GM18909 (cell line): ENCODE measurements around the gene ARHGAP25.
"Not testable (repeated sequence)": the region's sequence is repeated elsewhere in the genome, so short reads cannot be mapped to it uniquely, and the experiment has no call there.

ENCODE experiments used
- ATAC-seq: cut with Tn5 transposase; IDR thresholded peaks from one replicate; pipeline ENCODE4 v1.9.1; 2021; ENCODE audit warnings: mild to moderate bottlenecking; ENCODE audit not compliant: unreplicated experiment, poor library complexity

ARHGAP25 gene

GRCh38 chr2:68787356-68787755 is 52.7 kb downstream of the ARHGAP25 start:
- no peak for ATAC-seq

- ATAC-seq = peak; percentile 100
These were observed 55.0 kb downstream of the ARHGAP25 start for GRCh38 chr2:68789603-68790002.

DNA sequence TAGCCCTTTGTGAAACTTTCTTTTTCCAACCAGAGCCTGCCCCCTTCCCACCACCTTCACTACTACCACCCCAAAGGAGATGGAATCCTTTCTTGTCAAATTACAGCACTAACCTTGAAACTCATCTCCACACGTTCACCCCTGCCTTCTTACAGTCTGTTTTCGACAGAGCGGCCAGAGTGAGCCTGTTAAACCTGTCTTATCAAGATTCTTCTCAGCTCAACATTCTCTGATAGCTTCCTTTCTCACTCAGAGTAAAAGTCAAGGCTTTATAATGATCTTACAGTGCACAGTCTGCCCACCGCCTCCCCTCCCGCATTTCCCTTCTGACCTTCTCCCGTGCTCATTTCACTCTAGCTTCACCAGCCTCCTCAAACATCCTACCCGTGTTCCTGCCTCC is 56.0 kb downstream of the ARHGAP25 start:
- no peak for ATAC-seq

GRCh38 chr2:68791914-68792313 is 57.3 kb downstream of the ARHGAP25 start:
- ATAC-seq = no peak

GRCh38 chr2:68792751-68793150 is 58.1 kb downstream of the ARHGAP25 start:
- no peak for ATAC-seq

- ATAC-seq = no peak
These were observed 61.8 kb downstream of the ARHGAP25 start for GRCh38 chr2:68796295-68796905.

DNA sequence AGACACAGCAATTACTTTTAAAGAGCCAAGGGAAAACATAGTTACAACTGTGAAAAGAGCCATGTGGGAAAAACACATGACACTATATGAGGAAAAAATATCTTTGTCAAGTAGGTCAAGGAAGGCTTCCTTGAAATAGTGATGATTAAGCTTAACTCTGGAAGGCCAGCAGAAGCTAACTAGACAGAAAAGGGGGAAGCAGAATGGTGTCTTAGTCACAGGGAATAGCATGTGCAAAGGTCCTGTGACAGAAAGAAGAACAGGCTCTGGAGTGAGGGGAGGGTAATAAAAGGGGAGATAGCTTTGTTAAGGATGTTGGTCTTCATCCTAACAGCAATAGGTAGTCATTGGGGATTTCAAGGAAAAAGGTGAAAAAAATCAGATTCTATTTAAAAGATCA is 64.0 kb downstream of the ARHGAP25 start:
- ATAC-seq = no peak

DNA sequence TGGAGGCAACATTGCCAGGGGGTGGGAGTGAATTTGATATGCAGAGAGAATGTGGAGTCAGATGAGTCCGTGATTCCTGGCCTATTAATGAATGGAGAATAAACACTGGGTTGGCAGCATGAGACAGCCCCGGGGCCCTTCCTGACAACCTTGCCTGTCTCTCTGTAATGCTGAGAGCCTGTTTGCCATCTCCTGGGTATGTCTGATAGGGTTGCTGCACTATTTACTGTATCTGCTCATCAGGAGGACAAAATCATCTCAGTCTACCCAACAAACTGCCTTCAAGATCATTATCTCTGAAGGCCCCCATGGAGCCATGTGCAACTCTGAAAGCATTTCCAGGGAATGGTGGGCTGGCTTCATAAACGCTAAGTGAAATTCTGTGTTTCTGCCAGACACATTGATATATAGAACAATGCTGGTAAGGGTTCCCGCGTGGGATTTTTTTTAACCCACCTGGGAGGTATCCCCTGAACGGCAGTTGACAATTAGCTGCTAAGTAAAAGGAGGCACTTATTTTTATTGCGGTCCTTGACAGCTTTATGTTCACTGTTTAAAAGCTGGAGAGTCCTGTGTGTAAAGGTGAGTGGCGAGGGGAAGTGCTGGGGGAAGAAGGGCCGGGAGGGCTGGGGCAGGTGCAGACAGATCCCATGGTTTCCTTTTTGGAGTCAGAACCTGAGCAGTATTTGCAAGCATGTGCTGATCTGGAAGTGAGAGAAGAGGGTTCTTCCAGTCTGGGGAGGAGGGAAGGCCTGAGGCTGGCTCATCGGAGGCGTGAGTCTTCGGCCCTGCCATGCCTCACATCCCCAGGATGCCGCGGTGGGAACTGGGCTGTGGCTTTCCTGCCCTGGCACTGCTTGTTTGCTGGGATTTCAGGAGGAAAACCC is 64.8 kb downstream of the ARHGAP25 start:
- no peak for ATAC-seq

DNA sequence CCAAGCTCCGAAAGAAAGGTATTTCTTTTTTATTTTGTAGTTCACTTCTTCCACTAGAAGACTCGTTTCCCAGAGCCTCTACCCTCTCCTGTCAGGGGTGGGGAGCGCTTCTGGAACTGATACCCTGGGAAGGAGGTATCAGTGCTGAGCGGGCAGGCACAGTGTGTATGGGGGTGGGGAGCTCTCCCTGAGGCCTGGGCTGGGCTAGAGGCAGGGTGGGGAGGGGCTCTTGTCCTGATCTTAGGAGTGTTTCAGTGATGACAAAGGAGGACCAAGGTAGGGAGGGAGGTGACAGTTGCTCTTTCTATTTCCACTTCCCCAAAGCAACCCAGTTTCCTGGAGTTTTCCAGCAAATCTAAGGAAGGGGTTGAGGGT is 65.4 kb downstream of the ARHGAP25 start:
- no peak for ATAC-seq

- no peak for ATAC-seq
These were observed 65.9 kb downstream of the ARHGAP25 start for GRCh38 chr2:68800517-68800916.

DNA sequence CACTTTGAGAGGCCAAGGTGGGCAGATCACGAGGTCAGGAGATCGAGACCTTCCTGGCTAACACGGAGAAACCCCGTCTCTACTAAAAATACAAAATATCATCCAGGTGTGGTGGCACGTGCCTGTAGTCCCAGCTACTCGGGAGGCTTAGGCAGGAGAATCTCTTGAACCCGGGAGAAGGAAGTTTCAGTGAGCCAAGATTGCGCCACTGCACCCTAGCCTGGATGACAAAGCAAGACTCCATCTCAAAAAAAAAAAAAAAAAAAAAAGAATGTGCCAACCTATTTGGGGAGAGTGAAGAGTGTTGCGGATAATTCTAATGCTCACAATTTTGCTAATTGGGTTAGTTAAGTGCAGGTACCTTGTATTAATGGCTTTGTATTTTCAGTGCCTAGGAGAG is 67.5 kb downstream of the ARHGAP25 start:
- ATAC-seq = not testable (repeated sequence)

GRCh38 chr2:68805025-68805424 is 70.4 kb downstream of the ARHGAP25 start:
- no peak for ATAC-seq

DNA sequence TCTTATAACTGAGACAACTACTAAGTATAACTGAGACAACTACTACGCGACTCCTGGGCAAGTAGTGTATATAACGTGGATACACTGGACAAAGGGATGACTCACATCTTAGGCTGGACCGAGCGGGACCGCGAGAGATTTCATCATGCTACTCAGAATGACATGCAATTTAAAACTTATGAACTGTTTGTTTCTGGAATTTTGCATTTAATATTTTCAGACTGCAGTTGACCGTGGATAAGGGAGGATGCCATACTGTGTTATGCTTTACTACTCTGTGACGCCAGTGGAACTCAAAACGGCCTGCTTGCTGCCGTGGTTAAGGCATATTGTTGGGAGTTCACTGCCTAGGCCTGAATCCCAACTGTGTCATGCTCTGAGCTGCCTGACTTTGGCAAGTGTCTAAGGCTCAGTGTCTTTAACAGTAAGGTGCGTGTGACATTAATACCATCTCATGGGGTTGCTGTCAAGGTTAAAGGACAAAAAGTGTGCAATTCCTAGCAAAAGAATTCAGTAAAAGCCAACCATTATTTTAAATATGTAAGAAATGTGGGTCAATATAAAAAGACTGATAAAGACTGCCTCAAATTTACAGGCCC is 72.0 kb downstream of the ARHGAP25 start:
- no peak for ATAC-seq

- no peak for ATAC-seq
These were observed 73.2 kb downstream of the ARHGAP25 start for GRCh38 chr2:68807821-68808266.

GRCh38 chr2:68809324-68810240 is 75.0 kb downstream of the ARHGAP25 start:
- no peak for ATAC-seq

- ATAC-seq = no peak
These were observed 76.8 kb downstream of the ARHGAP25 start for GRCh38 chr2:68811364-68811763.

- no peak for ATAC-seq
These were observed 77.6 kb downstream of the ARHGAP25 start for GRCh38 chr2:68812251-68812650.

DNA sequence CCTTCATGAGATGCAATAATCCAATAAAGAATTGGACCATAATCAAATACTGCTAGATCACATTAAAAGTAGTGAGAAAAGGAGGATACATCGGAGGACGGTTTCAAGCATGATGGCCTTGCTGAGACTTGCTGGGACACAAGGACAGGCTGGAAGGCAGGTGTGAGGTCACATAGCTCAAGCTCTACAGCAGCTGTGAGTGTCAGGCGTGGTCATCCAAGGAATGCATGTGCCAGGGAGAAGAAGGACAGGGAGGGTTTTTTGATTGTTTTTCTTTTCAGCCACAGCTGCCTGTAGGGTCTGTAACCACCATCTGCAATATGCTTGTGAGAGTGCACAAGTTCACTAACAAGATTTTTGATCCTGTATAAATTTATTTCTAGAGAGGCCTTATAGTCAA is 79.0 kb downstream of the ARHGAP25 start:
- ATAC-seq = no peak

GRCh38 chr2:68817306-68817705 is 82.7 kb downstream of the ARHGAP25 start:
- no peak for ATAC-seq

GRCh38 chr2:68819556-68819955 is 84.9 kb downstream of the ARHGAP25 start:
- ATAC-seq = no peak
